ENCODE measurements around the gene VENTX. TPM values are rescaled to one million over a fixed set of nuclear protein-coding genes. Genes with fewer than 3 reads are reported as not detected.

VENTX gene
- total and polyA plus RNA-seq, 2 donors (not counting 3 experiments of a cell fraction or from before 2014, with no cell fraction given) = not detected

- Histone ChIP-seq H4K20me1 (replicated peaks; ENCODE audit: control insufficient read depth, extremely low read depth, insufficient read depth, low read length) (no peaks in the 10 kb centered on the region), H3K9ac (replicated peaks; ENCODE audit: extremely low read depth, insufficient read depth, low read length) (no peak overlapping the region), H3K9me3 (replicated peaks; ENCODE audit: control insufficient read depth, insufficient read depth, low read length) (no peaks in the 10 kb centered on the region), H3K4me1 (ENCODE audit: control insufficient read depth, extremely low read depth, insufficient read depth, low read length) (no peaks in the 10 kb centered on the region), H2AFZ (ENCODE audit: low read depth, low read length) (no peak overlapping the region), H3K79me2 (ENCODE audit: control insufficient read depth, insufficient read depth, low read length) (no peaks in the 10 kb centered on the region), H3K9me1 (replicated peaks; ENCODE audit: control insufficient read depth, extremely low read depth, insufficient read depth, low read length) (no peaks in the 10 kb centered on the region), H3K4me3 (replicated peaks in 1 of 3; ENCODE audit: insufficient read depth in 1 of 3, low read depth in 1 of 3, low read length in 3 of 3) (no peak overlapping the region), H3K36me3 (ENCODE audit: control insufficient read depth in 2 of 2, extremely low read depth in 1 of 2, insufficient read depth in 2 of 2, low read length in 2 of 2) (no peaks in the 10 kb centered on the region), H3K4me2 (ENCODE audit: insufficient read depth, low read length) (no peak overlapping the region), H3K27me3 (ENCODE audit: control insufficient read depth in 2 of 2, insufficient read depth in 2 of 2, low read length in 2 of 2) (no peaks in the 10 kb centered on the region), H3K27ac (ENCODE audit: insufficient read depth, low read depth, low read length) (no peak overlapping the region)
- DNase-seq (ENCODE audit: low read depth, low spot score) (no peak), FAIRE-seq (no peak)
- POLR2A ChIA-PET = no interaction called here
- intact Hi-C loops (cut with micrococcal nuclease) (no loop called here), dilution Hi-C loops (cut with MboI; ENCODE audit: extremely low pct_ligation_motif_present, low sequenced_read_pairs) (no loop called here)
- CTCF ChIA-PET = no interaction called here
- TF ChIP-seq MYC (IDR thresholded peaks at IDR 0.05; ENCODE audit: low read depth, low read length) = no peak
- TF ChIP-seq POLR2A (IDR thresholded peaks at IDR 0.05; ENCODE audit: low read depth, low read length) = no peak
- no peak for TF ChIP-seq JUN (IDR thresholded peaks at IDR 0.05; ENCODE audit: borderline replicate concordance, insufficient read depth, insufficient read length, low read depth)
- TF ChIP-seq GATA2 (IDR thresholded peaks at IDR 0.05; ENCODE audit: insufficient read depth, insufficient read length, low read depth, low read length) = no peak
- TF ChIP-seq FOS (IDR thresholded peaks at IDR 0.05; ENCODE audit: borderline replicate concordance, insufficient read depth, low read length) = no peak
- no peak for TF ChIP-seq POLR2AphosphoS5 (IDR thresholded peaks at IDR 0.05; ENCODE audit: insufficient read depth, low read depth, low read length)
- no peak for TF ChIP-seq EZH2 (IDR thresholded peaks at IDR 0.05; ENCODE audit: borderline replicate concordance, low read depth, low read length, severe bottlenecking)
- TF ChIP-seq, protein P1, sequence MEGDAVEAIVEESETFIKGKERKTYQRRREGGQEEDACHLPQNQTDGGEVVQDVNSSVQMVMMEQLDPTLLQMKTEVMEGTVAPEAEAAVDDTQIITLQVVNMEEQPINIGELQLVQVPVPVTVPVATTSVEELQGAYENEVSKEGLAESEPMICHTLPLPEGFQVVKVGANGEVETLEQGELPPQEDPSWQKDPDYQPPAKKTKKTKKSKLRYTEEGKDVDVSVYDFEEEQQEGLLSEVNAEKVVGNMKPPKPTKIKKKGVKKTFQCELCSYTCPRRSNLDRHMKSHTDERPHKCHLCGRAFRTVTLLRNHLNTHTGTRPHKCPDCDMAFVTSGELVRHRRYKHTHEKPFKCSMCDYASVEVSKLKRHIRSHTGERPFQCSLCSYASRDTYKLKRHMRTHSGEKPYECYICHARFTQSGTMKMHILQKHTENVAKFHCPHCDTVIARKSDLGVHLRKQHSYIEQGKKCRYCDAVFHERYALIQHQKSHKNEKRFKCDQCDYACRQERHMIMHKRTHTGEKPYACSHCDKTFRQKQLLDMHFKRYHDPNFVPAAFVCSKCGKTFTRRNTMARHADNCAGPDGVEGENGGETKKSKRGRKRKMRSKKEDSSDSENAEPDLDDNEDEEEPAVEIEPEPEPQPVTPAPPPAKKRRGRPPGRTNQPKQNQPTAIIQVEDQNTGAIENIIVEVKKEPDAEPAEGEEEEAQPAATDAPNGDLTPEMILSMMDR (IDR thresholded peaks at IDR 0.05; ENCODE audit: extremely low read depth in 1 of 2, insufficient read depth in 1 of 2, low read depth in 1 of 2, low read length in 2 of 2) = no peak
- TF ChIP-seq MAX (IDR thresholded peaks at IDR 0.05; ENCODE audit: insufficient read depth, insufficient read length) = no peak
- no TSS peak for BruUV-seq (replicated peaks)
These were observed 39.4 kb upstream of the VENTX start for GRCh38 chr10:133198206-133198605.

Data from endothelial cell of umbilical vein (primary cell).